Tibial nerve (tissue), 4 donors: Measurements from ENCODE around the gene ADH1C.

Experiments
- EP300 ChIP-seq, 2 donors: sonication (generic); formaldehyde crosslinking; IDR thresholded peaks; one replicate each; pipeline ENCODE4 v1.6.1; 2017; ENCODE audit warnings: antibody characterized with exemption in 2 of 2, mild to moderate bottlenecking in 1 of 2
- POLR2A ChIP-seq, 2 donors: fragments of 450-650 bp; IDR thresholded peaks; one replicate each; pipeline ENCODE4 v1.6.1; 2017; ENCODE audit warnings: antibody characterized with exemption in 2 of 2, mild to moderate bottlenecking in 2 of 2, moderate library complexity in 2 of 2
- TF ChIP-seq, protein P1 (sequence below), 5 experiments: fragments of 200-600 bp in 3 of 5; fragments of 450-650 bp in 2 of 5; sonication (generic) in 3 of 5; IDR thresholded peaks; one replicate each; pipeline ENCODE4 v1.5.1; 2016 to 2019; ENCODE audit warnings: antibody characterized with exemption in 5 of 5, mild to moderate bottlenecking in 3 of 5, moderate library complexity in 2 of 5

DNA sequence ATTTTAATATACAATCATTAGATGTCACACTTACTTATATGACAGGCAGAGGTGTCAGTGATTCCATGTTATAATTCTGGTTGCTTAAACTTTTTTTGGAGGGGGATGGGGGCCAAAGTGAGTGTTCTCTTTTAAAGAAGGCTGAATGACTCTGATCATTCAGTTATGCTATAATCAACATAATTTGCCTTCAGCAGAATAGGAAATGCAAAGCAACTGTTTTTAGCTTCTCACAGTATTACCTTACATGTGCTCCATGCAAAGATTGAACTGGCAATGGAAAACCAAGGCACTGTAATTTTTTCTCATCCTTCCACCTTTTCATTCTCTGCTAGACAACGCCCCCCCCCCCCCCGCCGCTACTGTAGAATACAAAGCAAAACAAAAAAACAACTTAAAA is 13.4 kb downstream of the ADH1C start:
- TF ChIP-seq, protein P1, sequence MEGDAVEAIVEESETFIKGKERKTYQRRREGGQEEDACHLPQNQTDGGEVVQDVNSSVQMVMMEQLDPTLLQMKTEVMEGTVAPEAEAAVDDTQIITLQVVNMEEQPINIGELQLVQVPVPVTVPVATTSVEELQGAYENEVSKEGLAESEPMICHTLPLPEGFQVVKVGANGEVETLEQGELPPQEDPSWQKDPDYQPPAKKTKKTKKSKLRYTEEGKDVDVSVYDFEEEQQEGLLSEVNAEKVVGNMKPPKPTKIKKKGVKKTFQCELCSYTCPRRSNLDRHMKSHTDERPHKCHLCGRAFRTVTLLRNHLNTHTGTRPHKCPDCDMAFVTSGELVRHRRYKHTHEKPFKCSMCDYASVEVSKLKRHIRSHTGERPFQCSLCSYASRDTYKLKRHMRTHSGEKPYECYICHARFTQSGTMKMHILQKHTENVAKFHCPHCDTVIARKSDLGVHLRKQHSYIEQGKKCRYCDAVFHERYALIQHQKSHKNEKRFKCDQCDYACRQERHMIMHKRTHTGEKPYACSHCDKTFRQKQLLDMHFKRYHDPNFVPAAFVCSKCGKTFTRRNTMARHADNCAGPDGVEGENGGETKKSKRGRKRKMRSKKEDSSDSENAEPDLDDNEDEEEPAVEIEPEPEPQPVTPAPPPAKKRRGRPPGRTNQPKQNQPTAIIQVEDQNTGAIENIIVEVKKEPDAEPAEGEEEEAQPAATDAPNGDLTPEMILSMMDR (IDR thresholded peaks at IDR 0.05): no peak
- TF ChIP-seq EP300 (IDR thresholded peaks at IDR 0.05) (no peak), POLR2A (IDR thresholded peaks at IDR 0.05) (no peak)
